Embryonic facial prominence (tissue), 1 donor: ENCODE results near the gene NT5DC3.
"Not testable (repeated sequence)": the region's sequence is repeated elsewhere in the genome, so short reads cannot be mapped to it uniquely, and the experiment has no call there.

ENCODE experiments used
- DNase-seq: peaks from one replicate; pipeline ENCODE4 v3.0.0-alpha.2; 2016; ENCODE audit errors: extremely low spot score

Gene NT5DC3

GRCh38 chr12:103809639-103810038, 31.4 kb downstream of the NT5DC3 start:
- DNase-seq: not testable (repeated sequence)

- no peak for DNase-seq
Measured at GRCh38 chr12:103809154-103809553, 31.9 kb downstream of the NT5DC3 start.

- no peak for DNase-seq
Measured at GRCh38 chr12:103808239-103808880, 32.7 kb downstream of the NT5DC3 start.

- no peak for DNase-seq
Measured at GRCh38 chr12:103807561-103808238, 33.3 kb downstream of the NT5DC3 start.

GRCh38 chr12:103806803-103807202, 34.2 kb downstream of the NT5DC3 start:
- DNase-seq: no peak

- no peak for DNase-seq
Measured at GRCh38 chr12:103805655-103806360, 35.2 kb downstream of the NT5DC3 start.

- DNase-seq: no peak
Measured at GRCh38 chr12:103803847-103804246, 37.2 kb downstream of the NT5DC3 start.

GRCh38 chr12:103802586-103802886, 38.5 kb downstream of the NT5DC3 start:
- no peak for DNase-seq

- no peak for DNase-seq
Measured at GRCh38 chr12:103801709-103802585, 39.1 kb downstream of the NT5DC3 start.

GRCh38 chr12:103799857-103800771, 40.9 kb downstream of the NT5DC3 start:
- DNase-seq: no peak

GRCh38 chr12:103799504-103799856, 41.6 kb downstream of the NT5DC3 start:
- DNase-seq: no peak

GRCh38 chr12:103798586-103798985, 42.4 kb downstream of the NT5DC3 start:
- DNase-seq: no peak

GRCh38 chr12:103794309-103795213, 46.5 kb downstream of the NT5DC3 start:
- no peak for DNase-seq

- DNase-seq: no peak
Measured at GRCh38 chr12:103793512-103794045, 47.5 kb downstream of the NT5DC3 start.

GRCh38 chr12:103793046-103793445, 48.0 kb downstream of the NT5DC3 start:
- DNase-seq: no peak

GRCh38 chr12:103791350-103791920, 49.6 kb downstream of the NT5DC3 start:
- DNase-seq: no peak

GRCh38 chr12:103786201-103786600, 54.8 kb downstream of the NT5DC3 start:
- no peak for DNase-seq

GRCh38 chr12:103785243-103786031, 55.6 kb downstream of the NT5DC3 start:
- DNase-seq: no peak
